GM23338 (cell line): ENCODE results near the gene PAQR5. TPM values are rescaled to one million over a fixed set of nuclear protein-coding genes. Genes with fewer than 3 reads are reported as not detected.

Source experiments
- ATAC-seq: fragments of 200-7000 bp; cut with Tn5 transposase; 3 replicates; pipeline ENCODE4 v1.9.1; 2020
- DNase-seq: peaks from one replicate; pipeline ENCODE4 v3.0.0-alpha.2; 2015; ENCODE audit warnings: low spot score
- H2AFZ ChIP-seq: fragments of 200-600 bp; sonication (generic); 2 replicates; pipeline ENCODE4 v1.8.0; 2016; ENCODE audit warnings: antibody characterized with exemption, mild to moderate bottlenecking, moderate library complexity
- H3F3A ChIP-seq: fragments of 200-600 bp; sonication (generic); replicated peaks from 2 replicates; pipeline ENCODE4 v1.8.0; 2017; ENCODE audit warnings: antibody characterized with exemption, mixed run types, low read depth
- H3K27ac ChIP-seq: fragments of 200-600 bp; sonication (generic); 2 replicates; pipeline ENCODE4 v1.6.1; 2016; ENCODE audit warnings: low read depth
- H3K27me3 ChIP-seq: fragments of 200-600 bp; sonication (generic); 2 replicates; pipeline ENCODE4 v1.8.0; 2016; ENCODE audit warnings: mild to moderate bottlenecking, mixed run types, moderate library complexity; ENCODE audit not compliant: insufficient read depth
- H3K36me3 ChIP-seq: fragments of 200-600 bp; sonication (generic); 2 replicates; pipeline ENCODE4 v1.8.0; 2016; ENCODE audit warnings: mild to moderate bottlenecking; ENCODE audit not compliant: insufficient read depth
- H3K4me1 ChIP-seq: fragments of 200-600 bp; sonication (generic); 2 replicates; pipeline ENCODE4 v1.8.0; 2016; ENCODE audit warnings: mild to moderate bottlenecking, moderate library complexity; ENCODE audit not compliant: insufficient read depth
- H3K4me2 ChIP-seq: fragments of 200-600 bp; sonication (generic); 2 replicates; pipeline ENCODE4 v1.7.1; 2017; ENCODE audit warnings: mixed run types
- H3K4me3 ChIP-seq: fragments of 200-600 bp; sonication (generic); 2 replicates; pipeline ENCODE4 v1.6.1; 2016; ENCODE audit warnings: mixed run types
- H3K79me2 ChIP-seq: fragments of 200-600 bp; sonication (generic); replicated peaks from 2 replicates; pipeline ENCODE4 v1.8.0; 2017; ENCODE audit warnings: mild to moderate bottlenecking; ENCODE audit not compliant: insufficient read depth
- H3K9me2 ChIP-seq: fragments of 200-600 bp; sonication (generic); 2 replicates; pipeline ENCODE4 v1.8.0; 2017; ENCODE audit not compliant: insufficient read depth
- H4K20me1 ChIP-seq: fragments of 200-600 bp; sonication (generic); replicated peaks from 2 replicates; pipeline ENCODE4 v1.8.0; 2017; ENCODE audit warnings: mild to moderate bottlenecking; ENCODE audit not compliant: insufficient read depth
- H3K27ac Mint-ChIP-seq: 2 replicates; pipeline ENCODE4 v1.8.0; 2020; ENCODE audit warnings: inconsistent platforms, mild to moderate bottlenecking, moderate library complexity, mixed read lengths
- H3K27me3 Mint-ChIP-seq: 3 replicates; pipeline ENCODE4 v1.8.0; 2022; ENCODE audit warnings: low read depth, mild to moderate bottlenecking, moderate library complexity, mixed read lengths, inconsistent platforms; ENCODE audit not compliant: insufficient read depth, poor library complexity
- H3K36me3 Mint-ChIP-seq: 3 replicates; pipeline ENCODE4 v1.8.0; 2021; ENCODE audit warnings: low read depth, mild to moderate bottlenecking, inconsistent platforms, moderate library complexity, mixed read lengths
- H3K4me1 Mint-ChIP-seq: 3 replicates; pipeline ENCODE4 v1.8.0; 2020; ENCODE audit warnings: mild to moderate bottlenecking, inconsistent platforms, mixed read lengths
- H3K4me3 Mint-ChIP-seq: 3 replicates; pipeline ENCODE4 v1.8.0; 2021; ENCODE audit warnings: moderate library complexity, mild to moderate bottlenecking, inconsistent platforms, mixed read lengths
- H3K9me3 Mint-ChIP-seq: 3 replicates; pipeline ENCODE4 v1.8.0; 2020; ENCODE audit warnings: moderate library complexity, mild to moderate bottlenecking, inconsistent platforms, mixed read lengths
- CREB1 ChIP-seq: fragments of 250-450 bp; sonication (Bioruptor Pico); IDR thresholded peaks from 2 replicates; pipeline ENCODE4 v1.5.0; 2020; ENCODE audit warnings: low read depth, mild to moderate bottlenecking, moderate library complexity
- EZH2 ChIP-seq: fragments of 200-600 bp; sonication (generic); IDR thresholded peaks from one replicate; pipeline ENCODE4 v1.8.0; 2017; ENCODE audit warnings: antibody characterized with exemption, mild to moderate bottlenecking, low read depth; ENCODE audit not compliant: unreplicated experiment
- EZH2phosphoT487 ChIP-seq: fragments of 200-600 bp; sonication (generic); IDR thresholded peaks from one replicate; pipeline ENCODE4 v1.8.1; 2018; ENCODE audit warnings: antibody characterized with exemption; ENCODE audit not compliant: unreplicated experiment
- JUNB ChIP-seq: IDR thresholded peaks from one replicate; pipeline ENCODE4 v1.6.1; 2016; ENCODE audit warnings: antibody characterized with exemption; ENCODE audit not compliant: unreplicated experiment
- NANOG ChIP-seq: IDR thresholded peaks from 2 replicates; pipeline ENCODE4 v1.6.1; 2016; ENCODE audit warnings: antibody characterized with exemption, borderline replicate concordance
- POLR2AphosphoS5 ChIP-seq: IDR thresholded peaks from 2 replicates; pipeline ENCODE4 v1.6.1; 2016; ENCODE audit warnings: antibody characterized with exemption, low read depth
- REST ChIP-seq: IDR thresholded peaks from one replicate; pipeline ENCODE4 v1.6.1; 2018; ENCODE audit warnings: antibody characterized with exemption; ENCODE audit not compliant: unreplicated experiment
- STAT1 ChIP-seq: IDR thresholded peaks from one replicate; pipeline ENCODE4 v1.6.1; 2016; ENCODE audit warnings: antibody characterized with exemption; ENCODE audit not compliant: unreplicated experiment
- ZNF114 ChIP-seq: fragments of 250-450 bp; sonication (Bioruptor Pico); IDR thresholded peaks from 2 replicates; pipeline ENCODE4 v1.5.0; 2020; ENCODE audit warnings: mild to moderate bottlenecking, moderate library complexity
- ZNF331 ChIP-seq: fragments of 250-450 bp; sonication (Bioruptor Pico); IDR thresholded peaks from 2 replicates; pipeline ENCODE4 v1.5.0; 2020; ENCODE audit warnings: low read depth, mild to moderate bottlenecking, moderate library complexity
- polyA plus RNA-seq: library from polyadenylated mRNA; unstranded; fragments of >200 nt; fragmentation: Nextera tagmentation; extraction: Ambion mirVana; gene quantifications from 2 replicates; pipeline ENCODE4 v1.2.1, GENCODE V29; 2016
- total RNA-seq: library from RNA; depleted of rRNA; stranded (reverse); fragments of >200 nt; shearing (Covaris generic); gene quantifications from 2 replicates; pipeline ENCODE4 v1.2.3, GENCODE V29; 2014
- TF ChIP-seq, protein P1 (sequence below): fragments of 250-450 bp; sonication (Bioruptor Pico); IDR thresholded peaks from 2 replicates; pipeline ENCODE4 v1.5.0; 2020; ENCODE audit warnings: mild to moderate bottlenecking, moderate library complexity
- TF ChIP-seq, protein P2 (sequence below), 2 experiments: fragments of 200-600 bp in 1 of 2; sonication (generic) in 1 of 2; conservative IDR thresholded peaks; 2 replicates each; pipeline versions ENCODE4 v1.5.1 to v1.6.1; 2016 to 2017; ENCODE audit warnings: antibody characterized with exemption in 2 of 2, low read depth in 2 of 2, mild to moderate bottlenecking in 2 of 2, moderate library complexity in 1 of 2
- TF ChIP-seq, protein P3 (sequence below): IDR thresholded peaks from 2 replicates; pipeline ENCODE4 v1.6.1; 2016; ENCODE audit warnings: antibody characterized with exemption

Gene PAQR5
- total and polyA plus RNA-seq, 2 experiments from 2014 or later: 8.7 to 14.5 TPM

DNA sequence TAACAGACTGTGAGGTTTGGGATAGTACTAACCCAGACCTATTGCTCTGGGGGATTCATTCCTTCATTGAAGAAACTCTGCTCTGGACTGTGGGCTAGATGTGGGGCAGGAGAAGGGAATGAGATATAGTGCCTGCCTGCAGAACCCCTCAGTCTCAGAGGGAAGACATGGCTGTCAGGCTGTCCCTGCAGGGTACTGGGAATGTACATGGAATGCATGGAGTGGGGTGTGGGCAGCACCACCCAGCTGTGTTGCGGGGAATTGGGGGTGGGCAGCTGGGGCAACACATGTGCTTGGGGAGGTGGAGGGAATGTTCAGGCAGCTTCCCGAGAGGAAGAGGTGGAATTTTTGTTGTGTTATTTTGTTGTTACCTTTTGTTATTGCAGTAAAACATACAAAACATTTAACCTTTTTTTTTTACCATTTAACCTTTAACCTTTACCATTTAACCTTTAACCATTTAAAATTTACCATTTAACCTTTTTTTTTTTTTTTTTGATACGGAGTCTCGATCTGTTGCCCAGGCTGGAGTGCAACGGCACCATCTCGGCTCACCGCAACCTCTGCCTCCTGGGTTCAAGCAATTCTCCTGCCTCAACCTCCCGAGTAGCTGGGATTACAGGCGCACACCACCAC, 7.3 kb downstream of the PAQR5 start:
- H3K36me3 Mint-ChIP-seq: peaks cover 12% of the 10 kb centered on the region
- Histone ChIP-seq H4K20me1 (peaks cover 3% of the 10 kb centered on the region; the same call in 1 of the 2 replicates), H3K36me3 (0 out of 2 replicates have a peak, but pooled peaks cover 4% of the 10 kb centered on the region), H3K4me3 (no peak overlapping the region), H3K79me2 (peaks cover 7% of the 10 kb centered on the region), H3K27ac (peak overlapping the region; percentile 75; the same call in 1 of the 2 replicates), H3K9me2 (no peaks in the 10 kb centered on the region), H3F3A (no peaks in the 10 kb centered on the region), H3K4me2 (no peak overlapping the region), H2AFZ (no peak overlapping the region), H3K4me1 (peaks cover 12% of the 10 kb centered on the region), H3K27me3 (0 out of 2 replicates have a peak, but pooled peaks cover 2% of the 10 kb centered on the region)
- peaks cover 19% of the 10 kb centered on the region for H3K27me3 Mint-ChIP-seq
- DNase-seq (no peak), ATAC-seq (peak; percentile 34; the same call in 2 of the 3 replicates)
- no peak overlapping the region for H3K27ac Mint-ChIP-seq
- no peaks in the 10 kb centered on the region for H3K9me3 Mint-ChIP-seq
- no peak overlapping the region for H3K4me3 Mint-ChIP-seq
- TF ChIP-seq, protein P1, sequence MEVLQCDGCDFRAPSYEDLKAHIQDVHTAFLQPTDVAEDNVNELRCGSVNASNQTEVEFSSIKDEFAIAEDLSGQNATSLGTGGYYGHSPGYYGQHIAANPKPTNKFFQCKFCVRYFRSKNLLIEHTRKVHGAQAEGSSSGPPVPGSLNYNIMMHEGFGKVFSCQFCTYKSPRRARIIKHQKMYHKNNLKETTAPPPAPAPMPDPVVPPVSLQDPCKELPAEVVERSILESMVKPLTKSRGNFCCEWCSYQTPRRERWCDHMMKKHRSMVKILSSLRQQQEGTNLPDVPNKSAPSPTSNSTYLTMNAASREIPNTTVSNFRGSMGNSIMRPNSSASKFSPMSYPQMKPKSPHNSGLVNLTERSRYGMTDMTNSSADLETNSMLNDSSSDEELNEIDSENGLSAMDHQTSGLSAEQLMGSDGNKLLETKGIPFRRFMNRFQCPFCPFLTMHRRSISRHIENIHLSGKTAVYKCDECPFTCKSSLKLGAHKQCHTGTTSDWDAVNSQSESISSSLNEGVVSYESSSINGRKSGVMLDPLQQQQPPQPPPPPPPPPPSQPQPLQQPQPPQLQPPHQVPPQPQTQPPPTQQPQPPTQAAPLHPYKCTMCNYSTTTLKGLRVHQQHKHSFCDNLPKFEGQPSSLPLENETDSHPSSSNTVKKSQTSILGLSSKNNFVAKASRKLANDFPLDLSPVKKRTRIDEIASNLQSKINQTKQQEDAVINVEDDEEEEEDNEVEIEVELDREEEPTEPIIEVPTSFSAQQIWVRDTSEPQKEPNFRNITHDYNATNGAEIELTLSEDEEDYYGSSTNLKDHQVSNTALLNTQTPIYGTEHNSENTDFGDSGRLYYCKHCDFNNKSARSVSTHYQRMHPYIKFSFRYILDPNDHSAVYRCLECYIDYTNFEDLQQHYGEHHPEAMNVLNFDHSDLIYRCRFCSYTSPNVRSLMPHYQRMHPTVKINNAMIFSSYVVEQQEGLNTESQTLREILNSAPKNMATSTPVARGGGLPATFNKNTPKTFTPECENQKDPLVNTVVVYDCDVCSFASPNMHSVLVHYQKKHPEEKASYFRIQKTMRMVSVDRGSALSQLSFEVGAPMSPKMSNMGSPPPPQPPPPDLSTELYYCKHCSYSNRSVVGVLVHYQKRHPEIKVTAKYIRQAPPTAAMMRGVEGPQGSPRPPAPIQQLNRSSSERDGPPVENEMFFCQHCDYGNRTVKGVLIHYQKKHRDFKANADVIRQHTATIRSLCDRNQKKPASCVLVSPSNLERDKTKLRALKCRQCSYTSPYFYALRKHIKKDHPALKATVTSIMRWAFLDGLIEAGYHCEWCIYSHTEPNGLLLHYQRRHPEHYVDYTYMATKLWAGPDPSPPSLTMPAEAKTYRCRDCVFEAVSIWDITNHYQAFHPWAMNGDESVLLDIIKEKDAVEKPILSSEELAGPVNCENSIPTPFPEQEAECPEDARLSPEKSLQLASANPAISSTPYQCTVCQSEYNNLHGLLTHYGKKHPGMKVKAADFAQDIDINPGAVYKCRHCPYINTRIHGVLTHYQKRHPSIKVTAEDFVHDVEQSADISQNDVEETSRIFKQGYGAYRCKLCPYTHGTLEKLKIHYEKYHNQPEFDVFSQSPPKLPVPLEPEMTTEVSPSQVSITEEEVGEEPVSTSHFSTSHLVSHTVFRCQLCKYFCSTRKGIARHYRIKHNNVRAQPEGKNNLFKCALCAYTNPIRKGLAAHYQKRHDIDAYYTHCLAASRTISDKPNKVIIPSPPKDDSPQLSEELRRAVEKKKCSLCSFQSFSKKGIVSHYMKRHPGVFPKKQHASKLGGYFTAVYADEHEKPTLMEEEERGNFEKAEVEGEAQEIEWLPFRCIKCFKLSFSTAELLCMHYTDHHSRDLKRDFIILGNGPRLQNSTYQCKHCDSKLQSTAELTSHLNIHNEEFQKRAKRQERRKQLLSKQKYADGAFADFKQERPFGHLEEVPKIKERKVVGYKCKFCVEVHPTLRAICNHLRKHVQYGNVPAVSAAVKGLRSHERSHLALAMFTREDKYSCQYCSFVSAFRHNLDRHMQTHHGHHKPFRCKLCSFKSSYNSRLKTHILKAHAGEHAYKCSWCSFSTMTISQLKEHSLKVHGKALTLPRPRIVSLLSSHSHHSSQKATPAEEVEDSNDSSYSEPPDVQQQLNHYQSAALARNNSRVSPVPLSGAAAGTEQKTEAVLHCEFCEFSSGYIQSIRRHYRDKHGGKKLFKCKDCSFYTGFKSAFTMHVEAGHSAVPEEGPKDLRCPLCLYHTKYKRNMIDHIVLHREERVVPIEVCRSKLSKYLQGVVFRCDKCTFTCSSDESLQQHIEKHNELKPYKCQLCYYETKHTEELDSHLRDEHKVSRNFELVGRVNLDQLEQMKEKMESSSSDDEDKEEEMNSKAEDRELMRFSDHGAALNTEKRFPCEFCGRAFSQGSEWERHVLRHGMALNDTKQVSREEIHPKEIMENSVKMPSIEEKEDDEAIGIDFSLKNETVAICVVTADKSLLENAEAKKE: no peak
- TF ChIP-seq, protein P2, sequence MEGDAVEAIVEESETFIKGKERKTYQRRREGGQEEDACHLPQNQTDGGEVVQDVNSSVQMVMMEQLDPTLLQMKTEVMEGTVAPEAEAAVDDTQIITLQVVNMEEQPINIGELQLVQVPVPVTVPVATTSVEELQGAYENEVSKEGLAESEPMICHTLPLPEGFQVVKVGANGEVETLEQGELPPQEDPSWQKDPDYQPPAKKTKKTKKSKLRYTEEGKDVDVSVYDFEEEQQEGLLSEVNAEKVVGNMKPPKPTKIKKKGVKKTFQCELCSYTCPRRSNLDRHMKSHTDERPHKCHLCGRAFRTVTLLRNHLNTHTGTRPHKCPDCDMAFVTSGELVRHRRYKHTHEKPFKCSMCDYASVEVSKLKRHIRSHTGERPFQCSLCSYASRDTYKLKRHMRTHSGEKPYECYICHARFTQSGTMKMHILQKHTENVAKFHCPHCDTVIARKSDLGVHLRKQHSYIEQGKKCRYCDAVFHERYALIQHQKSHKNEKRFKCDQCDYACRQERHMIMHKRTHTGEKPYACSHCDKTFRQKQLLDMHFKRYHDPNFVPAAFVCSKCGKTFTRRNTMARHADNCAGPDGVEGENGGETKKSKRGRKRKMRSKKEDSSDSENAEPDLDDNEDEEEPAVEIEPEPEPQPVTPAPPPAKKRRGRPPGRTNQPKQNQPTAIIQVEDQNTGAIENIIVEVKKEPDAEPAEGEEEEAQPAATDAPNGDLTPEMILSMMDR (conservative IDR thresholded peaks at IDR 0.05; ENCODE audit: low read depth in 2 of 2): no peak
- no peak for TF ChIP-seq REST
- no peak for TF ChIP-seq EZH2phosphoT487
- no peak for TF ChIP-seq EZH2
- TF ChIP-seq CREB1: no peak
- TF ChIP-seq ZNF331 (CRISPR knock-in tag): no peak
- no peak for TF ChIP-seq ZNF114 (CRISPR knock-in tag)
- TF ChIP-seq, protein P3, sequence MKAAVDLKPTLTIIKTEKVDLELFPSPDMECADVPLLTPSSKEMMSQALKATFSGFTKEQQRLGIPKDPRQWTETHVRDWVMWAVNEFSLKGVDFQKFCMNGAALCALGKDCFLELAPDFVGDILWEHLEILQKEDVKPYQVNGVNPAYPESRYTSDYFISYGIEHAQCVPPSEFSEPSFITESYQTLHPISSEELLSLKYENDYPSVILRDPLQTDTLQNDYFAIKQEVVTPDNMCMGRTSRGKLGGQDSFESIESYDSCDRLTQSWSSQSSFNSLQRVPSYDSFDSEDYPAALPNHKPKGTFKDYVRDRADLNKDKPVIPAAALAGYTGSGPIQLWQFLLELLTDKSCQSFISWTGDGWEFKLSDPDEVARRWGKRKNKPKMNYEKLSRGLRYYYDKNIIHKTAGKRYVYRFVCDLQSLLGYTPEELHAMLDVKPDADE: no peak
- TF ChIP-seq STAT1: no peak
- no peak for TF ChIP-seq POLR2AphosphoS5
- TF ChIP-seq JUNB: no peak
- no peak for TF ChIP-seq NANOG
- peaks cover 17% of the 10 kb centered on the region for H3K4me1 Mint-ChIP-seq
